ENCODE data around the gene NTRK3.

Gene NTRK3

DNA sequence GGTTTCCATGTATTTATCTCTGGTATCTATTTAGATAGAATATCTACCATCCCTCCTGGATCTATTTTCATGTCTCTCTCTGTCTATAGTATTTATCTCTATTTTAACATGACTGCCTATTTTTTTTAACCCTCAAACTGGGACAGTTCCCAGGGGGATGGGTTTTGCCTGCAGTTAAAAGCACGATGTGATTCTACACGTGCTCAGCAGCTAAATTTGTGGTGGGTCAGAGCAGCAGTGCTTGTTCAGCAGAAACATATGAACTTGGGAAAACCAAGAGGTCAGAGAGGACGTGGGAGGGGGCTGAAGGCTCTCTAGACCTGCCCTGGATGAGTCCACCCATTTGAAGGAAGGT lies 189.2 kb downstream of the NTRK3 start:
- no peak for TF ChIP-seq CTCF (IDR thresholded peaks at IDR 0.05; ENCODE audit: low read depth, low read length)
- no peak overlapping the region for H3K4me3 ChIP-seq (ENCODE audit: low read depth, low read length)
- in situ Hi-C loops (cut with HindIII; ENCODE audit: low sequenced_read_pairs), result no loop called here
- no peak for DNase-seq (ENCODE audit: low read depth, low spot score)

DNA sequence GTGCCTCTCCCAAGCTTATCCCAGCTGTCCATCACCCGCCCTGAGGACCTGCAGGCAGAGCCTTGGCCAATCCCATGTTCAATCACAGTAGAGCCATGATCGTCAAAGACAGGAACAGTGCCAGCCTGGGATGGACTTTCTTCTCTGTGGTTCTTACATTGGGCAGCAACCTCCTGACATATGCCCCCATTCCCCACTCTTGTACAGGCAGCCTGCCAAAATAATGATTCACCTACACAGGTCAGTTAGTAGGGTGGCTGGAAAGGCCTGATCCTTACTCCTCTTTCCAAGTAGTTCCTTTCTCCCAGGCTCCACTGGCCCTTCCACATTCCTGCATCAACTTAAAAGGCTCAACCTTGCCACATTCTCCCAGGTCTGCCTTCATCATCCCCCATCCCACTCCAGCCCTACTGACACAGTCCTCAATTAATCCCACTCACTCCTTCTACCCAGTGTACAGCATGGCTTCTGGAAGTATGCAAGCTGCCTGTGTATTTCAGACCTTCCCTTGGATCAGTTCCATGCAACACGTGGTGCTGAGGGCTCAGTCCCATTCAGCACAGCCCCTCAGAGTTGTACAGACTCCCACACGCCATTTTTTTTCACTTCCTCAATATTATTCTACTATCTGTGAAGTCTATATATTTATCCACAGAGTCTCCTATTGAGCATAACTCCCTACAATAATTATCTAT lies 189.8 kb downstream of the NTRK3 start:
- TF ChIP-seq CTCF (IDR thresholded peaks at IDR 0.05; ENCODE audit: low read depth, low read length), result no peak
- no peak for DNase-seq (ENCODE audit: low read depth, low spot score)
- H3K4me3 ChIP-seq (ENCODE audit: low read depth, low read length), result no peak overlapping the region
- in situ Hi-C loops (cut with HindIII; ENCODE audit: low sequenced_read_pairs), result no loop called here

GRCh38 chr15:88061452-88061851 lies 195.1 kb downstream of the NTRK3 start:
- H3K4me3 ChIP-seq (ENCODE audit: low read depth, low read length), result no peak overlapping the region
- in situ Hi-C loops (cut with HindIII; ENCODE audit: low sequenced_read_pairs), result no loop called here
- DNase-seq (ENCODE audit: low read depth, low spot score), result no peak
- TF ChIP-seq CTCF (IDR thresholded peaks at IDR 0.05; ENCODE audit: low read depth, low read length), result no peak

GRCh38 chr15:88060383-88060782 lies 196.2 kb downstream of the NTRK3 start:
- DNase-seq (ENCODE audit: low read depth, low spot score), result no peak
- H3K4me3 ChIP-seq (ENCODE audit: low read depth, low read length), result no peak overlapping the region
- in situ Hi-C loops (cut with HindIII; ENCODE audit: low sequenced_read_pairs), result no loop called here
- TF ChIP-seq CTCF (IDR thresholded peaks at IDR 0.05; ENCODE audit: low read depth, low read length), result no peak

- in situ Hi-C loops (cut with HindIII; ENCODE audit: low sequenced_read_pairs), result no loop called here
- no peak for DNase-seq (ENCODE audit: low read depth, low spot score)
Observed at GRCh38 chr15:88057836-88058235, 198.7 kb downstream of the NTRK3 start.

DNA sequence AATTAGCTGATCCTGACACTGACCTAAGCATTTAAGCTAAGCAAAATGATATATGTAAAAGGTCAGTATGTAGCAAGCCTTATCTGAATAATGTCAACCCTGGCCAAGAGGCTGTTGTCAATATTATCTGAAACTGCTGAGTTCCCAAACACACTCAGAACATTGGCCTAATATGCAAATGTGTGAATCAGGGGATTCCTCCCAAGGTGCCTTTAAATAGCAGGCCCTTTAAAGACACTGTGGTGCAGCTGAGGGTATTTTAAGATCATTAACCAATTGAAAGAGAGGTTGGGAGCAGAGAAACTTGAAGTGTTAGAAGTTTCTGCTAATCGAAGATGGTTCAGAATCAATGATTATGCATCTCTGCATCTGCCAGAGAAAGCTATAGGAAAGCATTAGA lies 207.0 kb downstream of the NTRK3 start:
- in situ Hi-C loops (cut with HindIII; ENCODE audit: low sequenced_read_pairs), result no loop called here
- DNase-seq (ENCODE audit: low read depth, low spot score), result no peak
- no peak for TF ChIP-seq CTCF (IDR thresholded peaks at IDR 0.05; ENCODE audit: low read depth, low read length)
- H3K4me3 ChIP-seq (ENCODE audit: low read depth, low read length), result no peak overlapping the region

More at GRCh38 chr15:88057836-88058235, 198.7 kb downstream of the NTRK3 start:
- H3K4me3 ChIP-seq (ENCODE audit: low read depth, low read length), result no peak overlapping the region
- TF ChIP-seq CTCF (IDR thresholded peaks at IDR 0.05; ENCODE audit: low read depth, low read length), result no peak

All from astrocyte of the spinal cord (primary cell).